Measurements from ENCODE around the gene AGPAT2.

The AGPAT2 gene

GRCh38 chr9:136724772-136725171 lies 37.5 kb upstream of the AGPAT2 start:
- no peak overlapping the region for H3K4me3 ChIP-seq (ENCODE audit: low read depth, low read length)
- no peak for TF ChIP-seq CTCF (IDR thresholded peaks at IDR 0.05; ENCODE audit: control insufficient read depth, extremely low read depth, insufficient read depth)
- DNase-seq (ENCODE audit: low read depth) = no peak

DNA sequence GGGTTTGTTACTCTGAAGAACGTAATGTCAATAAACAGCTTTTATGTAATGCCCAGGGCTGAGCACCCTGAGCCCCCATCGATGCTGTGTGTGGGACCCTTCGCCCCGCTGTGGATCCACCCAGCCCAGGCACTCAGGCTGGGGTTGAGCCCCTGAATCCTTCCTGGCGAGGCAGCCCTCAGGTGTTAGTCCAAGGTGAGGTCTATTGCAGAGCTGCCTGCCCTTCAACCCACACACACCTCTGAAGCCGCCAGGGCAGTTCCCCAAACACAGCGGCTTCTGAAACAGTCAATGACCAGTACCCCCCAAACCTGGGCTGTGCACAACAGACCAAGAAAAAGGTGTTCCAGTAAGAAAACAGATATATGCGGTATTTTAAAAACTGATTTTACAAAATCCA lies 36.7 kb upstream of the AGPAT2 start:
- TF ChIP-seq CTCF (IDR thresholded peaks at IDR 0.05; ENCODE audit: control insufficient read depth, extremely low read depth, insufficient read depth) = no peak

DNA sequence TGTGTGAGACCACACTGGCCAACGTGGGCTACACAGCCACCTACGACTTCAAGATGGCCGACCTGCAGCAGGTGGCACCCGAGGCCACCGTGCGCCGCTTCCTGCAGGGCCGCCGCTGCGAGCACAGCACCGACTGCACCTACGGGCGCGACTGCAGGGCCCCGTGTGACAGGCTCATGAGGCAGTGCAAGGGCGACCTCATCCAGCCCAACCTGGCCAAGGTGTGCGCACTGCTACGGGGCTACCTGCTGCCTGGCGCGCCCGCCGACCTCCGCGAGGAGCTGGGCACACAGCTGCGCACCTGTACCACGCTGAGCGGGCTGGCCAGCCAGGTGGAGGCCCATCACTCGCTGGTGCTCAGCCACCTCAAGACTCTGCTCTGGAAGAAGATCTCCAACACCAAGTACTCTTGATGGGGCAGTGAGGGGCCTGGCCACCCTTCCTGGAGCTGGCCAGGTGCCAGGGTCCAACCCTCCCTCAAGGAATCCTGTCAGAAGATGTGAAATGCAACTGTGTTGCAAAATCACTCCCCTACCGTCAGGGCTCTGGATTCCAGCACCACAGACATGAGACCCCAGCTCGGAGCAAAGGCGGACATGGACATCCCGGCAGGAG lies 36.2 kb upstream of the AGPAT2 start:
- no peak for DNase-seq (ENCODE audit: low read depth)
- no peak for TF ChIP-seq CTCF (IDR thresholded peaks at IDR 0.05; ENCODE audit: control insufficient read depth, extremely low read depth, insufficient read depth)
- H3K4me3 ChIP-seq (ENCODE audit: low read depth, low read length) = no peak overlapping the region

More for the DNA sequence above, 36.7 kb upstream of the AGPAT2 start:
- no peak for DNase-seq (ENCODE audit: low read depth)
- no peak overlapping the region for H3K4me3 ChIP-seq (ENCODE audit: low read depth, low read length)

DNA sequence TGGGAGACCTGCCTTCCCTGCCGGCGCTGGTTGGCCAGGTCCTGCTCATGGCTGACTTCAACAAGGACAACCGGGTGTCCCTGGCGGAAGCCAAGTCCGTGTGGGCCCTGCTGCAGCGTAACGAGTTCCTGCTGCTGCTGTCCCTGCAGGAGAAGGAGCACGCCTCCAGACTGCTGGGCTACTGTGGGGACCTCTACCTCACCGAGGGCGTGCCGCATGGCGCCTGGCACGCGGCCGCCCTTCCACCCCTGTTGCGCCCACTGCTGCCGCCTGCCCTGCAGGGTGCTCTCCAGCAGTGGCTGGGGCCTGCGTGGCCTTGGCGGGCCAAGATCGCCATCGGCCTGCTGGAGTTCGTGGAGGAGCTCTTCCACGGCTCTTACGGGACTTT lies 35.7 kb upstream of the AGPAT2 start:
- TF ChIP-seq CTCF (IDR thresholded peaks at IDR 0.05; ENCODE audit: control insufficient read depth, extremely low read depth, insufficient read depth) = no peak
- no peak overlapping the region for H3K4me3 ChIP-seq (ENCODE audit: low read depth, low read length)
- DNase-seq (ENCODE audit: low read depth) = no peak

DNA sequence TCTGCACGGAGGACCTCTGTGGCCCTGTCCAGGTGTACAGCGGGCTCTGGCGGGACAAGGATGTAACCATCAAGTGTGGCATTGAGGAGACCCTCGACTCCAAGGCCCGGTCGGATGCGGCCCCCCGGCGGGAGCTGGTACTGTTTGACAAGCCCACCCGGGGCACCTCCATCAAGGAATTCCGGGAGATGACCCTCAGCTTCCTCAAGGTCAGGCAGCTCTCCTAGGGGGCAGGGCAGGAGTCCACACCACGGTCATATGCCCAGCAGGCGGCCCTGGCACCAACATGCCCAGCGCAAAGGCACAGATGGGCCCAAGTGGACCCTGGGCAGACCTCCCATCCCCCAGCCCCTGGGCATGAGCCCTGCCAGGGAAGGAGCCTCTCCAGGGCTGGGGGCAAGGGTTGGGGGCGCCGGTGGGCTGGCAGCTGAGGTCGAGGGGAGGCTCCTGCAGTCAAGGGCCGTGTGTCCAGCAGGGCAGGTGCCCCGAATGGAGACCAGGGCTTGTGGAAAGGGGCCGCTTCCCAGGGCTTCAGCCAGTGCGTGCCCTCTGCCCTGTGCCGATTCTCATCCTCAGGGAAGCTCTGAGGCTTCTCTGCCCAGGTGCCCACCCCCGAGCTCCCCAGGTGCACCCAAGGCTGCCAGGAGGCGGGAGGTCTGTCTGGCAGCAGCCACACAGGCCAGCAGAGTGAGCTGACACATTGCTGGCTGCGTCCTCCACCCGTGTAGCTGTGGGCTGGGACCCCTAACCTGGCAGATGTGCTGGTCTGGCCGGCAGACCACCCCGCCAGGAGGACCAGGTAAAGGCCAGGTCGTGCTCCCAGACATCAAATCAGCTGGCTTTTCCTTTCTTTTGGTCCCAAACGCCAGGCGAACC lies 35.1 kb upstream of the AGPAT2 start:
- no peak for TF ChIP-seq CTCF (IDR thresholded peaks at IDR 0.05; ENCODE audit: control insufficient read depth, extremely low read depth, insufficient read depth)
- H3K4me3 ChIP-seq (ENCODE audit: low read depth, low read length) = no peak overlapping the region
- DNase-seq (ENCODE audit: low read depth) = no peak

DNA sequence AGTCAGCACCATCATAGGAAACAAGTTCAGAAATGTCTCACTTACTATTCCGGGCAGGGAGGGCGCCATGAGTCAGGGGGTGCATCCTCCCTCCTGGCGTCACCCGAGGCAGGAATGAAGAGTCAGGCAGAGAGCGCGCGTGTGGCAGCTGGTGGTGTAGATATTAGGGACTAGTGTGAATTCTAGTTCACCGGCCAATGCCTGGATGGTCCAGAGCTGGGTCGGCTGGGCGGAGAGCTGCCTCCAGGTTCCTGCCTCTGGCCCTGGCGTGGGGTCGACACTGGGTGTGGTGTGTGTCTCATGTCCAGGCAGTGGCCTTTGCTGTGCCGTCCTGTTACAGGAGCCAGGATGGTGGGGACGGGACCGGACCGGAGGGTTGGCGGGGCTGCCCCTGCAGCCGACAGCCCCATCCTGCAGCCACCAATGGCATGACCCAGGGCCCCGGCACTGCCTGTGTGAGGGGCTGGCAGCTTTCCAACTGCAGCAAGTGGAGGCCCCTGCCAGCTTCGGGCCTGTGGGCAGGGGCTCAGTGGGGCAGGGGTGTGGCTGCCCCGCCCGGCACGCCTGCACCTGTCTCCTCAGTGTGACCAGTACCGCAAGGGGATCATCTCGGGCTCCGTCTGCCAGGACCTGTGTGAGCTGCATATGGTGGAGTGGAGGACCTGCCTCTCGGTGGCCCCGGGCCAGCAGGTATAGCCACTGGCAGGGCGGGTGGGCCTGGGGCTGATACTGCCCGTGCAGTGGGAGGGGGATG lies 34.3 kb upstream of the AGPAT2 start:
- no peak overlapping the region for H3K4me3 ChIP-seq (ENCODE audit: low read depth, low read length)
- no peak for TF ChIP-seq CTCF (IDR thresholded peaks at IDR 0.05; ENCODE audit: control insufficient read depth, extremely low read depth, insufficient read depth)
- no peak for DNase-seq (ENCODE audit: low read depth)
